Measurements from ENCODE around the gene RAD54L2. TPM values are rescaled to one million over a fixed set of nuclear protein-coding genes. Genes with fewer than 3 reads are reported as not detected.

Gene RAD54L2, protein sequence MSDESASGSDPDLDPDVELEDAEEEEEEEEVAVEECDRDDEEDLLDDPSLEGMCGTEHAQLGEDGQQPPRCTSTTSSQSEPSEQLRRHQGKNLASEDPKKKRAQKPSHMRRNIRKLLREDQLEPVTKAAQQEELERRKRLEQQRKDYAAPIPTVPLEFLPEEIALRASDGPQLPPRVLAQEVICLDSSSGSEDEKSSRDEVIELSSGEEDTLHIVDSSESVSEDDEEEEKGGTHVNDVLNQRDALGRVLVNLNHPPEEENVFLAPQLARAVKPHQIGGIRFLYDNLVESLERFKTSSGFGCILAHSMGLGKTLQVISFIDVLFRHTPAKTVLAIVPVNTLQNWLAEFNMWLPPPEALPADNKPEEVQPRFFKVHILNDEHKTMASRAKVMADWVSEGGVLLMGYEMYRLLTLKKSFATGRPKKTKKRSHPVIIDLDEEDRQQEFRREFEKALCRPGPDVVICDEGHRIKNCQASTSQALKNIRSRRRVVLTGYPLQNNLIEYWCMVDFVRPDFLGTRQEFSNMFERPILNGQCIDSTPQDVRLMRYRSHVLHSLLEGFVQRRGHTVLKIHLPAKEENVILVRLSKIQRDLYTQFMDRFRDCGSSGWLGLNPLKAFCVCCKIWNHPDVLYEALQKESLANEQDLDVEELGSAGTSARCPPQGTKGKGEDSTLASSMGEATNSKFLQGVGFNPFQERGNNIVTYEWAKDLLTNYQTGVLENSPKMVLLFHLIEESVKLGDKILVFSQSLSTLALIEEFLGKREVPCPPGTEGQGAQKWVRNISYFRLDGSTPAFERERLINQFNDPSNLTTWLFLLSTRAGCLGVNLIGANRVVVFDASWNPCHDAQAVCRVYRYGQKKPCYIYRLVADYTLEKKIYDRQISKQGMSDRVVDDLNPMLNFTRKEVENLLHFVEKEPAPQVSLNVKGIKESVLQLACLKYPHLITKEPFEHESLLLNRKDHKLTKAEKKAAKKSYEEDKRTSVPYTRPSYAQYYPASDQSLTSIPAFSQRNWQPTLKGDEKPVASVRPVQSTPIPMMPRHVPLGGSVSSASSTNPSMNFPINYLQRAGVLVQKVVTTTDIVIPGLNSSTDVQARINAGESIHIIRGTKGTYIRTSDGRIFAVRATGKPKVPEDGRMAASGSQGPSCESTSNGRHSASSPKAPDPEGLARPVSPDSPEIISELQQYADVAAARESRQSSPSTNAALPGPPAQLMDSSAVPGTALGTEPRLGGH (N-terminal part only)
- 20.3 TPM for total RNA-seq

DNA sequence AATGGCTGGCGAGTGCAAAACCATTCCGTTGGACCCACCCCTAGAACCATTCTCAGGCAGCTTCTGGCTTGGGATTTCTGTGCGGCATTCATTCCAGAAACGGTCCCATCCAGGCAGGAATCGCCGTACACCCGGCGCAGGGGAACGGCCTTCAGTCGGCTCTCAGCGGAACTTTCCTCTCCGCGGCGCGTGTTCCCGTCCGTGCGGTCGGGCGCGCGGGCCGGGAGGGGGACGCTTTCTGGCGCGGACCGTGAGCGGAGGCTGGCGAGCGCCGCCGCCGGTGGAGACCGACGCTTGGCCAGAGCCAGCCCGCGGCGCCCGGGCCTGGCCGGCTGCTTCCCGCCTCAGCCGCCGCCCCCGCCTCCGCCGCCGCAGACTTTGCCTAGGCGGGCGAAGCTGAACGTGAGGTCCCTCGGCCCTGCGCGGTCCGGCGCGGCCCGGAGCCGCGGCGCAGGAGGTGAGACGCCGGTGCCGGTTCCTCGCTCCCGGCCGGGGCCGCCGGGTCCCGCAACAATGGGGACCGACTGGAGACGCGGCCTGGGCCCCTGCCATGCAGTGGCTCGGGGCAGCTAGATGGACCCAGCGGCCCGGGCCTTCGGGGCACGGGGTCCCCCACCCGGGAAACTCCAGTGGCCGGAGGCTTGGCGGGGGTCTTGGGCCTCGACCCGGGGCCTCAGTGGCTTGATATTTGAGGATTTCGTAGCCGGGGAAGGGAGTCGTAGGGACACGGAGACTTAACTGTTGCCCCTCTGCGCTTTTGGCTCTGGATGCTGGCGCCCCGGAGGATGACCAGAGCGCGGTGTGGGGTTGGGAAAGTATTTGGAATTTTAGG, at the start of gene RAD54L2:
Gene RAD54L2, plus strand, starts transcription at position 261 of the 832 bp plus-strand sequence. CDS start 51,702 bp downstream, outside the sequence.

Other genes with a start within 250 kb of the RAD54L2 start
- gene MANF, start 153.4 kb upstream of the RAD54L2 start, total RNA-seq: 45.0 TPM
- 29.3 TPM for gene RBM15B, start 147.4 kb upstream of the RAD54L2 start, total RNA-seq
- 19.0 TPM for gene DCAF1, start 38.7 kb upstream of the RAD54L2 start, total RNA-seq
- 50.6 TPM for gene TEX264, start 132.5 kb downstream of the RAD54L2 start, total RNA-seq
- gene GRM2, start 168.3 kb downstream of the RAD54L2 start, total RNA-seq: 0.53 TPM
- gene IQCF6, start 240.5 kb downstream of the RAD54L2 start, total RNA-seq: not detected